A673 (cell line): ENCODE results near the gene TMEM202.

Source experiments
- EZH2 ChIP-seq: fragments of 200-600 bp; sonication (generic); IDR thresholded peaks from 2 replicates; pipeline ENCODE4 v1.6.1; 2017; ENCODE audit warnings: borderline replicate concordance, low read depth, mild to moderate bottlenecking, mixed read lengths, antibody characterized with exemption, low read length; ENCODE audit not compliant: poor library complexity, severe bottlenecking
- TF ChIP-seq, protein P1 (sequence below): fragments of 300-800, 200-600 bp; sonication (generic); conservative IDR thresholded peaks from 2 replicates; pipeline ENCODE4 v1.5.1; 2017; ENCODE audit warnings: low read depth, mild to moderate bottlenecking, antibody characterized with exemption, low read length, moderate library complexity, mixed read lengths

DNA sequence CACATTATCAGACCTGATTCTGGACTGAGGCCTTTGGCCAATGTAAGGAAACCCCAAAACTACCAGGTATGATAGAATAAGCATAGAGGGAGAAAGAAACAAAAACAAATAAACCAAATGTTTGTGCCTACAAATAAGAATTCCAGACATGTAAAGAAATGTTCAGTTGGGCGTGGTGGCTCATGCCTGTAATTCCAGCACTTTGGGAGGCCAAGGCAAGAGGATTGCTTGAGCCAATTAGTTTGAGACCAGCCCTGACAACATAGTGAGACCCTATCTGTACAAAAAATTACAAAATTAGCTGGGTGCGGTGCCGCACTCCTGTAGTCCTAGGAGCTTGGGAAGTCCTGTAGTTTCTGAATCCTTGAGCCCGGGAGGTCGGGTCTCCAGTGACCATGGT, 13.0 kb downstream of the TMEM202 start:
- TF ChIP-seq, protein P1, sequence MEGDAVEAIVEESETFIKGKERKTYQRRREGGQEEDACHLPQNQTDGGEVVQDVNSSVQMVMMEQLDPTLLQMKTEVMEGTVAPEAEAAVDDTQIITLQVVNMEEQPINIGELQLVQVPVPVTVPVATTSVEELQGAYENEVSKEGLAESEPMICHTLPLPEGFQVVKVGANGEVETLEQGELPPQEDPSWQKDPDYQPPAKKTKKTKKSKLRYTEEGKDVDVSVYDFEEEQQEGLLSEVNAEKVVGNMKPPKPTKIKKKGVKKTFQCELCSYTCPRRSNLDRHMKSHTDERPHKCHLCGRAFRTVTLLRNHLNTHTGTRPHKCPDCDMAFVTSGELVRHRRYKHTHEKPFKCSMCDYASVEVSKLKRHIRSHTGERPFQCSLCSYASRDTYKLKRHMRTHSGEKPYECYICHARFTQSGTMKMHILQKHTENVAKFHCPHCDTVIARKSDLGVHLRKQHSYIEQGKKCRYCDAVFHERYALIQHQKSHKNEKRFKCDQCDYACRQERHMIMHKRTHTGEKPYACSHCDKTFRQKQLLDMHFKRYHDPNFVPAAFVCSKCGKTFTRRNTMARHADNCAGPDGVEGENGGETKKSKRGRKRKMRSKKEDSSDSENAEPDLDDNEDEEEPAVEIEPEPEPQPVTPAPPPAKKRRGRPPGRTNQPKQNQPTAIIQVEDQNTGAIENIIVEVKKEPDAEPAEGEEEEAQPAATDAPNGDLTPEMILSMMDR = no peak
- TF ChIP-seq EZH2 = no peak
